GM11168 (cell line): ENCODE results near the gene KRT12.

Experiments
- in situ Hi-C: fragments of 300-500 bp; cut with MboI; formaldehyde crosslinking; loops from one replicate; pipeline ENCODE4 v1.12.0; 2022; ENCODE audit warnings: low sequenced_read_pairs; ENCODE audit not compliant: unreplicated experiment

The KRT12 gene

GRCh38 chr17:40850293-40850972 lies 16.6 kb downstream of the KRT12 start:
- in situ Hi-C loops, result no loop called here

GRCh38 chr17:40849723-40850122 lies 17.3 kb downstream of the KRT12 start:
- in situ Hi-C loops, result no loop called here

GRCh38 chr17:40848583-40849235 lies 18.3 kb downstream of the KRT12 start:
- in situ Hi-C loops, result no loop called here

- in situ Hi-C loops, result no loop called here
Observed at GRCh38 chr17:40846515-40847144, 20.4 kb downstream of the KRT12 start.

- in situ Hi-C loops, result no loop called here
Observed at GRCh38 chr17:40844671-40845107, 22.3 kb downstream of the KRT12 start.

- in situ Hi-C loops, result no loop called here
Observed at GRCh38 chr17:40843242-40843641, 23.8 kb downstream of the KRT12 start.

GRCh38 chr17:40841246-40841645 lies 25.8 kb downstream of the KRT12 start:
- in situ Hi-C loops, result no loop called here

- in situ Hi-C loops, result no loop called here
Observed at GRCh38 chr17:40839194-40839593, 27.8 kb downstream of the KRT12 start.

GRCh38 chr17:40836020-40836419 lies 31.0 kb downstream of the KRT12 start:
- in situ Hi-C loops, result no loop called here

- in situ Hi-C loops, result no loop called here
Observed at GRCh38 chr17:40833882-40834281, 33.1 kb downstream of the KRT12 start.

- in situ Hi-C loops, result no loop called here
Observed at GRCh38 chr17:40832840-40833239, 34.2 kb downstream of the KRT12 start.

GRCh38 chr17:40830085-40830776 lies 36.8 kb downstream of the KRT12 start:
- in situ Hi-C loops, result no loop called here

- in situ Hi-C loops, result no loop called here
Observed at GRCh38 chr17:40828454-40829044, 38.5 kb downstream of the KRT12 start.

- in situ Hi-C loops, result no loop called here
Observed at GRCh38 chr17:40827746-40828453, 39.1 kb downstream of the KRT12 start.

- in situ Hi-C loops, result no loop called here
Observed at GRCh38 chr17:40825599-40825998, 41.4 kb downstream of the KRT12 start.

GRCh38 chr17:40824015-40824832 lies 42.8 kb downstream of the KRT12 start:
- in situ Hi-C loops, result no loop called here

GRCh38 chr17:40822132-40822812 lies 44.8 kb downstream of the KRT12 start, which contains the start of gene KRT10:
Gene KRT10, minus strand, starts transcription at chr17:40822614. Its CDS starts 29 bp downstream, at chr17:40822585.
- in situ Hi-C loops, result no loop called here

- in situ Hi-C loops, result no loop called here
Observed at GRCh38 chr17:40821536-40821935, 45.5 kb downstream of the KRT12 start.
